HepG2 (cell line): Measurements from ENCODE around the gene JPT1. TPM values are rescaled to one million over a fixed set of nuclear protein-coding genes. Genes with fewer than 3 reads are reported as not detected.

ENCODE experiments used
- CREM ChIP-seq, 2 experiments: sonication (generic) in 1 of 2; formaldehyde crosslinking in 1 of 2; IDR thresholded peaks; 2 replicates each; pipeline versions ENCODE4 v1.4.0 to v1.6.1; 2016 to 2020; ENCODE audit warnings: antibody characterized with exemption in 1 of 2, mild to moderate bottlenecking in 1 of 2, missing genetic modification reagents in 1 of 2
- ETV5 ChIP-seq: IDR thresholded peaks from 2 replicates; pipeline ENCODE4 v1.6.1; 2018; ENCODE audit warnings: missing biosample characterization, missing genetic modification reagents, inconsistent platforms, borderline replicate concordance
- GZF1 ChIP-seq: sonication (generic); formaldehyde crosslinking; IDR thresholded peaks from 2 replicates; pipeline ENCODE4 v1.5.1; 2020; ENCODE audit warnings: mild to moderate bottlenecking, missing genetic modification reagents
- HNRNPUL1 ChIP-seq: fragments of 200-400 bp; formaldehyde crosslinking; IDR thresholded peaks from 2 replicates; pipeline ENCODE4 v1.6.1; 2017; ENCODE audit warnings: low read depth, mild to moderate bottlenecking, low read length, moderate library complexity
- KLF11 ChIP-seq: IDR thresholded peaks from 2 replicates; pipeline ENCODE4 v1.6.1; 2016; ENCODE audit warnings: missing compliant biosample characterization
- NR2C2 ChIP-seq: sonication (generic); formaldehyde crosslinking; IDR thresholded peaks from 2 replicates; pipeline ENCODE4 v1.4.0; 2020; ENCODE audit warnings: missing genetic modification reagents, mild to moderate bottlenecking, moderate library complexity, borderline replicate concordance
- SIX1 ChIP-seq: sonication (generic); formaldehyde crosslinking; IDR thresholded peaks from 2 replicates; pipeline ENCODE4 v1.4.0; 2020; ENCODE audit warnings: missing genetic modification reagents, borderline replicate concordance
- SOX13 ChIP-seq, 3 experiments: fragments of 450-650 bp in 1 of 3; sonication (generic) in 1 of 3; formaldehyde crosslinking in 1 of 3; IDR thresholded peaks in 2 of 3; conservative IDR thresholded peaks in 1 of 3; 2 replicates each; pipeline versions ENCODE4 v1.5.0 to v1.6.1; 2016 to 2020; ENCODE audit warnings: antibody characterized with exemption in 1 of 3, mild to moderate bottlenecking in 1 of 3, missing compliant biosample characterization in 1 of 3, missing genetic modification reagents in 1 of 3, moderate library complexity in 1 of 3
- ZNF10 ChIP-seq: sonication (generic); formaldehyde crosslinking; IDR thresholded peaks from 2 replicates; pipeline ENCODE4 v1.4.0; 2020; ENCODE audit warnings: mild to moderate bottlenecking, low read depth, missing genetic modification reagents, borderline replicate concordance
- ZNF432 ChIP-seq: sonication (generic); formaldehyde crosslinking; IDR thresholded peaks from 2 replicates; pipeline ENCODE4 v1.5.0; 2020; ENCODE audit warnings: missing genetic modification reagents, mild to moderate bottlenecking, borderline replicate concordance
- ZNF563 ChIP-seq: sonication (generic); formaldehyde crosslinking; IDR thresholded peaks from 2 replicates; pipeline ENCODE4 v1.8.0; 2022; ENCODE audit warnings: mild to moderate bottlenecking, moderate library complexity, missing genetic modification reagents
- ZNF660 ChIP-seq: sonication (generic); formaldehyde crosslinking; IDR thresholded peaks from 2 replicates; pipeline ENCODE4 v1.5.1; 2020; ENCODE audit warnings: mild to moderate bottlenecking, low read depth, missing genetic modification reagents, borderline replicate concordance
- ZSCAN9 ChIP-seq: IDR thresholded peaks from 2 replicates; pipeline ENCODE4 v1.6.1; 2016; ENCODE audit warnings: borderline replicate concordance
- polyA plus RNA-seq, 8 experiments: library from polyadenylated mRNA; depleted of rRNA in 3 of 8; stranded (reverse) in 7 of 8; unstranded in 1 of 8; fragments of >200 nt; fragmentation: Illumina TruSeq in 4 of 8; extraction: Trizol in 4 of 8; gene quantifications; 2 replicates each; pipeline versions ENCODE4 v1.2.1 to v1.2.3, GENCODE V29; 2011 to 2016; ENCODE audit warnings: low read depth in 4 of 8, missing spikeins in 1 of 8, mixed read lengths in 1 of 8; ENCODE audit not compliant: insufficient read depth in 1 of 8
- total RNA-seq, 5 experiments: library from RNA; depleted of rRNA; stranded (reverse); fragments of >200 nt; fragmentation: Illumina TruSeq; extraction: Trizol; gene quantifications; 2 replicates each; pipeline ENCODE4 v1.2.3, GENCODE V29; 2016; ENCODE audit warnings: low read depth in 1 of 5
- TF ChIP-seq, protein P1 (sequence below): sonication (generic); formaldehyde crosslinking; IDR thresholded peaks from 2 replicates; pipeline ENCODE4 v1.5.1; 2020; ENCODE audit warnings: mild to moderate bottlenecking, missing genetic modification reagents, borderline replicate concordance
- TF ChIP-seq, protein P2 (sequence below): sonication (generic); formaldehyde crosslinking; IDR thresholded peaks from 2 replicates; pipeline ENCODE4 v1.5.1; 2020; ENCODE audit warnings: mild to moderate bottlenecking, missing genetic modification reagents
- TF ChIP-seq, protein P3 (sequence below): sonication (generic); formaldehyde crosslinking; IDR thresholded peaks from 2 replicates; pipeline ENCODE4 v1.4.0; 2020; ENCODE audit warnings: mild to moderate bottlenecking, low read depth, missing genetic modification reagents
- TF ChIP-seq, protein P4 (sequence below): IDR thresholded peaks from 2 replicates; pipeline ENCODE4 v1.6.1; 2016; ENCODE audit warnings: mild to moderate bottlenecking

The JPT1 gene
- total and polyA plus RNA-seq, 2 of the 13 experiments (the other 11 are each of a cell fraction or from before 2014, with no cell fraction given): 43.3 to 256 TPM

DNA sequence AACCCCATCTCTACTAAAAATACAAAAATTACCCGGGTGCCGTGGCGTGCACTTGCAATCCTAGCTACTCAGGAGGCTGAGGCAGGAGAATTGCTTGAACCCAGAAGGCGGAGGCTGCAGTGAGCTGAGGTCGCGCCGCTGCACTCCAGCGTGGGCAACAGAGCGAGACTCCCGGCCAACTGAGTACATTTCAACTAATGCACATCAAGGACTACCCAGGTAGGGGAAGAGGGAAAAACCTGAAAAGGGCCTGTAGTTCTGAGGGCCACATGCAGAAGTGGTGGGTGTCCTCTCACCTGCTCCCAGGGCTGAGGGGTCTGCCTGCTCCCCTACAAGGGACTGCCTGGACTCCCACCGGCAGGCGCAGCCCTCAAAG lies 67.1 kb downstream of the JPT1 start (continued):
- TF ChIP-seq, protein P1, sequence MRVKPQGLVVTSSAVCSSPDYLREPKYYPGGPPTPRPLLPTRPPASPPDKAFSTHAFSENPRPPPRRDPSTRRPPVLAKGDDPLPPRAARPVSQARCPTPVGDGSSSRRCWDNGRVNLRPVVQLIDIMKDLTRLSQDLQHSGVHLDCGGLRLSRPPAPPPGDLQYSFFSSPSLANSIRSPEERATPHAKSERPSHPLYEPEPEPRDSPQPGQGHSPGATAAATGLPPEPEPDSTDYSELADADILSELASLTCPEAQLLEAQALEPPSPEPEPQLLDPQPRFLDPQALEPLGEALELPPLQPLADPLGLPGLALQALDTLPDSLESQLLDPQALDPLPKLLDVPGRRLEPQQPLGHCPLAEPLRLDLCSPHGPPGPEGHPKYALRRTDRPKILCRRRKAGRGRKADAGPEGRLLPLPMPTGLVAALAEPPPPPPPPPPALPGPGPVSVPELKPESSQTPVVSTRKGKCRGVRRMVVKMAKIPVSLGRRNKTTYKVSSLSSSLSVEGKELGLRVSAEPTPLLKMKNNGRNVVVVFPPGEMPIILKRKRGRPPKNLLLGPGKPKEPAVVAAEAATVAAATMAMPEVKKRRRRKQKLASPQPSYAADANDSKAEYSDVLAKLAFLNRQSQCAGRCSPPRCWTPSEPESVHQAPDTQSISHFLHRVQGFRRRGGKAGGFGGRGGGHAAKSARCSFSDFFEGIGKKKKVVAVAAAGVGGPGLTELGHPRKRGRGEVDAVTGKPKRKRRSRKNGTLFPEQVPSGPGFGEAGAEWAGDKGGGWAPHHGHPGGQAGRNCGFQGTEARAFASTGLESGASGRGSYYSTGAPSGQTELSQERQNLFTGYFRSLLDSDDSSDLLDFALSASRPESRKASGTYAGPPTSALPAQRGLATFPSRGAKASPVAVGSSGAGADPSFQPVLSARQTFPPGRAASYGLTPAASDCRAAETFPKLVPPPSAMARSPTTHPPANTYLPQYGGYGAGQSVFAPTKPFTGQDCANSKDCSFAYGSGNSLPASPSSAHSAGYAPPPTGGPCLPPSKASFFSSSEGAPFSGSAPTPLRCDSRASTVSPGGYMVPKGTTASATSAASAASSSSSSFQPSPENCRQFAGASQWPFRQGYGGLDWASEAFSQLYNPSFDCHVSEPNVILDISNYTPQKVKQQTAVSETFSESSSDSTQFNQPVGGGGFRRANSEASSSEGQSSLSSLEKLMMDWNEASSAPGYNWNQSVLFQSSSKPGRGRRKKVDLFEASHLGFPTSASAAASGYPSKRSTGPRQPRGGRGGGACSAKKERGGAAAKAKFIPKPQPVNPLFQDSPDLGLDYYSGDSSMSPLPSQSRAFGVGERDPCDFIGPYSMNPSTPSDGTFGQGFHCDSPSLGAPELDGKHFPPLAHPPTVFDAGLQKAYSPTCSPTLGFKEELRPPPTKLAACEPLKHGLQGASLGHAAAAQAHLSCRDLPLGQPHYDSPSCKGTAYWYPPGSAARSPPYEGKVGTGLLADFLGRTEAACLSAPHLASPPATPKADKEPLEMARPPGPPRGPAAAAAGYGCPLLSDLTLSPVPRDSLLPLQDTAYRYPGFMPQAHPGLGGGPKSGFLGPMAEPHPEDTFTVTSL (CRISPR knock-in tag): 0 out of 2 replicates have a peak, but pooled peaks have one; percentile 4
- TF ChIP-seq ZNF563 (CRISPR knock-in tag) (no peak), ETV5 (CRISPR knock-in tag) (no peak), HNRNPUL1 (no peak), NR2C2 (CRISPR knock-in tag) (no peak; the same call in 1 of the 2 replicates), ZNF10 (CRISPR knock-in tag) (no peak), SOX13 (IDR thresholded peaks at IDR 0.05) (no peak), SOX13 (CRISPR knock-in tag; conservative IDR thresholded peaks at IDR 0.05 in 1 of 2, IDR thresholded peaks at IDR 0.05 in 1 of 2) (no peak), SIX1 (no peak), ZNF432 (CRISPR knock-in tag) (no peak), ZSCAN9 (CRISPR knock-in tag) (no peak), CREM (IDR thresholded peaks at IDR 0.05) (0 out of 2 replicates have a peak, but pooled peaks have one; percentile 6), CREM (CRISPR knock-in tag; IDR thresholded peaks at IDR 0.05) (no peak), GZF1 (peak; percentile 42; the same call in 1 of the 2 replicates), KLF11 (CRISPR knock-in tag) (no peak), ZNF660 (CRISPR knock-in tag) (no peak)
- TF ChIP-seq, protein P2, sequence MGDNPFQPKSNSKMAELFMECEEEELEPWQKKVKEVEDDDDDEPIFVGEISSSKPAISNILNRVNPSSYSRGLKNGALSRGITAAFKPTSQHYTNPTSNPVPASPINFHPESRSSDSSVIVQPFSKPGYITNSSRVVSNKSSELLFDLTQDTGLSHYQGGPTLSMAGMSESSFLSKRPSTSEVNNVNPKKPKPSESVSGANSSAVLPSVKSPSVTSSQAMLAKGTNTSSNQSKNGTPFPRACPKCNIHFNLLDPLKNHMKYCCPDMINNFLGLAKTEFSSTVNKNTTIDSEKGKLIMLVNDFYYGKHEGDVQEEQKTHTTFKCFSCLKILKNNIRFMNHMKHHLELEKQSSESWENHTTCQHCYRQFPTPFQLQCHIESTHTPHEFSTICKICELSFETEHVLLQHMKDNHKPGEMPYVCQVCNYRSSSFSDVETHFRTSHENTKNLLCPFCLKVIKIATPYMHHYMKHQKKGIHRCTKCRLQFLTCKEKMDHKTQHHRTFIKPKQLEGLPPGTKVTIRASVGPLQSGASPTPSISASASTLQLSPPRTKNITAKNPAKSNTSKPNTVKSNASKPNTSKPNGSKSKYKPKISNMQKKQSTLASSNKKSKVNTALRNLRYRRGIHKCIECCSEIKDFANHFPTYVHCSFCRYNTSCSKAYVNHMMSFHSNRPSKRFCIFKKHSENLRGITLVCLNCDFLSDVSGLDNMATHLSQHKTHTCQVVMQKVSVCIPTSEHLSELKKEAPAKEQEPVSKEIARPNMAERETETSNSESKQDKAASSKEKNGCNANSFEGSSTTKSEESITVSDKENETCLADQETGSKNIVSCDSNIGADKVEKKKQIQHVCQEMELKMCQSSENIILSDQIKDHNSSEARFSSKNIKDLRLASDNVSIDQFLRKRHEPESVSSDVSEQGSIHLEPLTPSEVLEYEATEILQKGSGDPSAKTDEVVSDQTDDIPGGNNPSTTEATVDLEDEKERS (CRISPR knock-in tag): 0 out of 2 replicates have a peak, but pooled peaks have one; percentile 55
- TF ChIP-seq, protein P3, sequence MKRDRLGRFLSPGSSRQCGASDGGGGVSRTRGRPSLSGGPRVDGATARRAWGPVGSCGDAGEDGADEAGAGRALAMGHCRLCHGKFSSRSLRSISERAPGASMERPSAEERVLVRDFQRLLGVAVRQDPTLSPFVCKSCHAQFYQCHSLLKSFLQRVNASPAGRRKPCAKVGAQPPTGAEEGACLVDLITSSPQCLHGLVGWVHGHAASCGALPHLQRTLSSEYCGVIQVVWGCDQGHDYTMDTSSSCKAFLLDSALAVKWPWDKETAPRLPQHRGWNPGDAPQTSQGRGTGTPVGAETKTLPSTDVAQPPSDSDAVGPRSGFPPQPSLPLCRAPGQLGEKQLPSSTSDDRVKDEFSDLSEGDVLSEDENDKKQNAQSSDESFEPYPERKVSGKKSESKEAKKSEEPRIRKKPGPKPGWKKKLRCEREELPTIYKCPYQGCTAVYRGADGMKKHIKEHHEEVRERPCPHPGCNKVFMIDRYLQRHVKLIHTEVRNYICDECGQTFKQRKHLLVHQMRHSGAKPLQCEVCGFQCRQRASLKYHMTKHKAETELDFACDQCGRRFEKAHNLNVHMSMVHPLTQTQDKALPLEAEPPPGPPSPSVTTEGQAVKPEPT (CRISPR knock-in tag): no peak
- TF ChIP-seq, protein P4, sequence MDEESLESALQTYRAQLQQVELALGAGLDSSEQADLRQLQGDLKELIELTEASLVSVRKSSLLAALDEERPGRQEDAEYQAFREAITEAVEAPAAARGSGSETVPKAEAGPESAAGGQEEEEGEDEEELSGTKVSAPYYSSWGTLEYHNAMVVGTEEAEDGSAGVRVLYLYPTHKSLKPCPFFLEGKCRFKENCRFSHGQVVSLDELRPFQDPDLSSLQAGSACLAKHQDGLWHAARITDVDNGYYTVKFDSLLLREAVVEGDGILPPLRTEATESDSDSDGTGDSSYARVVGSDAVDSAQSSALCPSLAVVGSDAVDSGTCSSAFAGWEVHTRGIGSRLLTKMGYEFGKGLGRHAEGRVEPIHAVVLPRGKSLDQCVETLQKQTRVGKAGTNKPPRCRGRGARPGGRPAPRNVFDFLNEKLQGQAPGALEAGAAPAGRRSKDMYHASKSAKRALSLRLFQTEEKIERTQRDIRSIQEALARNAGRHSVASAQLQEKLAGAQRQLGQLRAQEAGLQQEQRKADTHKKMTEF: peak; percentile 30; the same call in 1 of the 2 replicates
